HG03064 (cell line): ENCODE data around the gene RPS3.

Experiments
- ATAC-seq: cut with Tn5 transposase; IDR thresholded peaks from one replicate; pipeline ENCODE4 v1.9.1; 2021; ENCODE audit warnings: low read depth; ENCODE audit not compliant: unreplicated experiment

Gene RPS3

DNA sequence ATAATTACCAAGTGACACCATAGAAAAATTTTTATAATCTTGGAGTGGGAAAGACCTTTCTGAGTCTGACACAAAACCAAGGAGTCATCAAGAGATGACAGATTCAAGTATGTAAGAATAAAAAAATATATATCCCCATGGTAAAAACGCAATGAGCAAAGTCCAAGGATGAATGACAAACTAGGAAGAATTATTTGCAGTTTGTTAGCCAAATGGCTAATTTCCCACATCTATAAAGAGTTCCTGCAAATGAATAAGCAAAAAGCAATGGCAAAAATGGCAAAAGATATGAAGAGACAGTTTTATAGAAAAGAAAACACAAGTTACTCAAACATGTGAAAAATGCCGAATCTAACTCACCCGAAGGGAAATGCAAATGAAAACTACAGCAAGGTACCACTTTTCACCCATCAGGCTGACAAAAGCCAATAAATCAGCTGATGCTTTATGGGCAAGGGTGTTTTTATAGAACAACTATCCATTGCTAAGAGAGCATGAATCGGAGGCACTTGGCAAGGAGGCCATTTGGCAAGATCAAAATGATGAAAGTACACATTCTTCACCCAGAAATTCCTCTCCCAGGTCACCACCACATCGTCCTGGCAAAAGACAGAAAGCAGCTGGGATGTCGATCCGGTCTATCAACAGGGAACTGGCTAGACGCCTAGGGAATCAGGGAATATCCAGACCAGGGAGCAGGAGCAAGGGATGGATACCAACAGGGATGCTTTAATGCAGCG is 54.8 kb downstream of the RPS3 start:
- ATAC-seq = no peak

DNA sequence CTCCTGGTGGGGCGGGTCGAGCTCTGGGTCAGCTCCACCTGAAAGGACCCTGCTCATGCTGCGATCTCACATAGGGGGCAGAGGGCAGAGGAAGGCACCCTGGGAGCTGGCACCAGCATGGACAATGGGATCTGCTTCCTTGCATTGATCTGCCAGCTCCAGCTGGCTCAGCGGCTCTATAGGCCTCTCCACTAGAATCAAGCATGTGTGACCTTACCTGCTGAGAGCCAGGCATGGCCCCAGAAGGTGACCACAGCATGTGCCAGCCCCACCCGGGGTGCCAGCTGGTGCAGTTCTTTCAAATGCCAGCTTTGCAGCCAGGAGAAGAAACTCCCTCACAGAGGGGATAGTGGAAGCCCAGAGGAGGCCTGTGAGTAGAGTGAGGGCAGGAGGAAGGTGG is 55.7 kb downstream of the RPS3 start:
- no peak for ATAC-seq
